ENCODE measurements around the gene TIGD7. TPM values are rescaled to one million over a fixed set of nuclear protein-coding genes. Genes with fewer than 3 reads are reported as not detected.

The TIGD7 gene
- total RNA-seq, 2 experiments from 2014 or later = 3.6 to 5.1 TPM

- peak overlapping the region; percentile 74 for H3K4me3 Mint-ChIP-seq
- H3K27me3 Mint-ChIP-seq = no peaks in the 10 kb centered on the region
- ChIA-PET POLR2A (no interaction called here), CTCF (interaction anchor here (0.5 to 1.0 kb wide), 2 partner anchors 22 to 139 kb away, joined by 3 read pairs; partner anchors contain the start of genes NAA60 and ZNF597)
- peak overlapping the region; percentile 91 for H3K27ac Mint-ChIP-seq
- DNase-seq = no peak
- H3K4me1 Mint-ChIP-seq = peaks cover 23% of the 10 kb centered on the region
- H3K9me3 Mint-ChIP-seq = peaks cover 48% of the 10 kb centered on the region
- peaks cover 75% of the 10 kb centered on the region for H3K36me3 Mint-ChIP-seq (ENCODE audit: low read depth)
Measured at GRCh38 chr16:3304370-3304769, 860 bp downstream of the TIGD7 start.

- POLR2A ChIA-PET = no interaction called here
- CTCF ChIA-PET = interaction anchor here (1.3 kb wide), 1 partner anchor 70 kb away, joined by 3 read pairs; no protein-coding TSS in a partner anchor
- Mint-ChIP-seq H3K36me3 (ENCODE audit: low read depth) (peaks cover 71% of the 10 kb centered on the region), H3K9me3 (peaks cover 71% of the 10 kb centered on the region), H3K4me1 (no peaks in the 10 kb centered on the region), H3K4me3 (no peak overlapping the region), H3K27me3 (no peaks in the 10 kb centered on the region), H3K27ac (peak overlapping the region; percentile 57)
- DNase-seq = no peak
Measured at GRCh38 chr16:3295783-3296182, 9.4 kb downstream of the TIGD7 start.

- no peaks in the 10 kb centered on the region for H3K27me3 Mint-ChIP-seq
- no peak for DNase-seq
- peaks cover 71% of the 10 kb centered on the region for H3K36me3 Mint-ChIP-seq (ENCODE audit: low read depth)
- POLR2A ChIA-PET = no interaction called here
- H3K4me3 Mint-ChIP-seq = no peak overlapping the region
- CTCF ChIA-PET = no interaction called here
- H3K4me1 Mint-ChIP-seq = no peaks in the 10 kb centered on the region
- H3K27ac Mint-ChIP-seq = no peak overlapping the region
- H3K9me3 Mint-ChIP-seq = peaks cover 70% of the 10 kb centered on the region
Measured at GRCh38 chr16:3295209-3295608, 10.0 kb downstream of the TIGD7 start.

- Mint-ChIP-seq H3K27me3 (no peaks in the 10 kb centered on the region), H3K4me1 (no peaks in the 10 kb centered on the region), H3K9me3 (peaks cover 69% of the 10 kb centered on the region), H3K27ac (no peak overlapping the region), H3K36me3 (ENCODE audit: low read depth) (peaks cover 79% of the 10 kb centered on the region), H3K4me3 (no peak overlapping the region)
- ChIA-PET CTCF (no interaction called here), POLR2A (no interaction called here)
- DNase-seq = no peak
Measured at GRCh38 chr16:3292604-3293003, 12.6 kb downstream of the TIGD7 start.

DNA sequence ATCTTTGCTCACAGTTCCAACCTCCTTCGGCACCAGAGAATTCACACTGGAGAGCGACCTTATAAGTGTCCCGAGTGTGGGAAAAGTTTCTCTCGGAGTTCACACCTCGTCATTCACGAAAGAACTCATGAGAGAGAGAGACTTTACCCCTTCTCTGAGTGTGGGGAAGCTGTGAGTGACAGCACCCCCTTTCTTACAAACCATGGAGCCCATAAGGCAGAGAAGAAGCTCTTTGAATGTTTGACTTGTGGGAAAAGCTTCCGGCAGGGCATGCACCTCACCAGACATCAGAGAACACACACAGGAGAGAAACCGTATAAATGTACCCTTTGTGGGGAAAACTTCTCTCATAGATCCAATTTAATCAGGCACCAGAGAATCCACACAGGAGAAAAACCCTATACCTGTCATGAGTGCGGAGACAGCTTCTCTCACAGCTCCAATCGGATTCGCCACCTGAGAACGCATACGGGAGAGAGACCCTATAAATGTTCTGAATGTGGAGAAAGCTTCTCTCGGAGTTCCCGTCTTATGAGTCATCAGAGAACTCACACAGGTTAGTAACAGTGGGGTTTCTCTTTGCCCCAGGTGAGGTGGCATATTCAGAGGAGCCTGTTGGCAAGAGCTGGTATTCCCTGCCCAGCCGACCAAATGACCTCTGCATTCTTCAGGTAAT lies 15.1 kb downstream of the TIGD7 start:
- peaks cover 8% of the 10 kb centered on the region for H3K4me1 Mint-ChIP-seq
- peaks cover 91% of the 10 kb centered on the region for H3K36me3 Mint-ChIP-seq (ENCODE audit: low read depth)
- DNase-seq = no peak
- no peaks in the 10 kb centered on the region for H3K27me3 Mint-ChIP-seq
- H3K9me3 Mint-ChIP-seq = peaks cover 73% of the 10 kb centered on the region
- no peak overlapping the region for H3K4me3 Mint-ChIP-seq
- POLR2A ChIA-PET = no interaction called here
- CTCF ChIA-PET = interaction anchor here (0.5 to 1.4 kb wide), 3 partner anchors 27 to 107 kb away, joined by 3 read pairs; no protein-coding TSS in a partner anchor
- H3K27ac Mint-ChIP-seq = no peak overlapping the region

DNA sequence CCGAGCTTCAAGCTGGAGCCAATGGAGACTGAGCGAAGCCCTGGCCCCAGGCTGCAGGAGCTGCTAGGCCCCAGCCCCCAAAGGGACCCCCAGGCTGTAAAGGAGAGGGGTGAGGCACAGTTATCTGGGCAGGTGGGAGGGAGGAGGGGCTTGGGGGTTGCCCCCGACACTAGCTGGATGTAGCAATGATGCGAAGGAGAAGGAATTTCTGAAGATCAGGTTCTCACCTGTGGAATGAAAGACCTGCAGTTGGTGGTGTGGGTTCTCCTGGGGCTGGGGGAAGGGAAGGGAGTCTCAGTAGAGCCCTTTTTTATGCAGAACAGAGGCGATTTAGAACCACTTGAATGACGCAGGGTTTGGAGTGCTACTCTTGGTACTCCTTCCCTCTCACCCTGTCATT lies 20.1 kb downstream of the TIGD7 start:
- H3K4me1 Mint-ChIP-seq = peaks cover 30% of the 10 kb centered on the region
- peaks cover under 1% of the 10 kb centered on the region for H3K27me3 Mint-ChIP-seq
- peaks cover 64% of the 10 kb centered on the region for H3K36me3 Mint-ChIP-seq (ENCODE audit: low read depth)
- peak overlapping the region; percentile 90 for H3K4me3 Mint-ChIP-seq
- H3K27ac Mint-ChIP-seq = peak overlapping the region; percentile 25
- DNase-seq = no peak
- peaks cover 41% of the 10 kb centered on the region for H3K9me3 Mint-ChIP-seq
- POLR2A ChIA-PET = no interaction called here
- CTCF ChIA-PET = interaction anchor here (1.1 kb wide), 1 partner anchor 116 kb away, joined by 3 read pairs; the partner anchor contains the start of genes ZNF174 and ZSCAN32

- H3K9me3 Mint-ChIP-seq = peaks cover 31% of the 10 kb centered on the region
- peak overlapping the region; percentile 96 for H3K27ac Mint-ChIP-seq
- peaks cover 50% of the 10 kb centered on the region for H3K36me3 Mint-ChIP-seq (ENCODE audit: low read depth)
- H3K27me3 Mint-ChIP-seq = peaks cover 2% of the 10 kb centered on the region
- POLR2A ChIA-PET = interaction anchor here (0.6 to 1.1 kb wide), 2 partner anchors 115 to 160 kb away, joined by 3 read pairs; partner anchors contain the start of gene NAA60
- CTCF ChIA-PET = interaction anchor here (0.6 to 1.3 kb wide), 6 partner anchors 17 to 159 kb away, joined by 3 to 5 read pairs (median 3); partner anchors contain the start of genes NAA60, OR1F1 and ZNF597
- H3K4me3 Mint-ChIP-seq = peak overlapping the region; percentile 90
- no peak for DNase-seq
- H3K4me1 Mint-ChIP-seq = peaks cover 30% of the 10 kb centered on the region
Measured at GRCh38 chr16:3283543-3284447, 21.4 kb downstream of the TIGD7 start.

DNA sequence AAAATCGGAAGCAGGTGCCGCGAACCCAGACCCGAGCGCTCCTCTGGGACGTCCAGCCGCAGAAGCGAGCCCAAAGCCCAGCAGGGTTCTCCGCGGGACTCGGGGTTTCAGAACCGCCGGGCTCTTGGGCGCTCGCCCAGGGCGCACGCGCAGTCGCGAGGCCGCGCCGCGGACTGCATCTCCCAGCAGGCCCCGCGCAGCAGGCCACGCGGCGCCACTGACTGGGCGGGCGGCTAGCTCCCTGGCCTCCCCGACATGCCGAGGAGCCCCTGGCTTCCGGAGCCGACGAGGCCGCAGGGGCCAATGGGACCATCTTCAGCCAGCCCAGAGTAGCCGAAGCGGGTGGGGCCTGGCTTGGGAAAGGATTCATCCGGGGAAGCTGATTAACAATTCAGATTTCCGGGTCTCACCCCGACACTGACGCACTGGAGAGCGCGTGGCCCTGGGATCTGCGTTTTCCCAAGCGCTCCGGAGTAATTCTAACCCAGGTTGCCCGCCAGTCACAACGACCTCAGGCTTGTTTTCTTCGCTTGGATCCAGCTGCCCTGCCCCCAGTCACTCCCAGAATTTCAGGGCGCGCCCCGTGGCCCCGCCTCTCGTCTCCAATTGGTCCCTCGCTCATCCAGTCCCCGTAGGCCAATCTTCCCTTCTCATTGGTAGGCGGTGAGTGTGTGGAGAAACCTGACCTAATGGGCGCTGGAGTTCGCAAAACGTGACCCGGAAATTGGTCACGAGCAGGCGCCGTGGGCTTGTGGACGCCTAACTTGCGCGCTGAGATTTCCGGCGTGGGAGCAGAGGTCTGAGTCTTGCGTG lies 22.3 kb downstream of the TIGD7 start, which contains the start of gene ZNF263:
Gene ZNF263, plus strand, starts transcription at position 762 of the 813 bp plus-strand sequence. CDS start 328 bp downstream, outside the sequence.
- H3K4me3 Mint-ChIP-seq = peak within 1 kb of the TSS; percentile 90
- peak within 1 kb of the TSS; percentile 96 for H3K27ac Mint-ChIP-seq
- H3K27me3 Mint-ChIP-seq = peaks cover 4% of the 10 kb centered on the region
- peaks cover 30% of the 10 kb centered on the region for H3K4me1 Mint-ChIP-seq
- H3K36me3 Mint-ChIP-seq (ENCODE audit: low read depth) = peaks cover 42% of the 10 kb centered on the region
- POLR2A ChIA-PET = interaction anchor here (0.6 to 1.1 kb wide), 4 partner anchors 19 to 294 kb away, joined by 3 to 8 read pairs (median 4); partner anchors contain the start of gene NAA60
- CTCF ChIA-PET = interaction anchor here (0.6 to 1.2 kb wide), 7 partner anchors 16 to 339 kb away, joined by 3 to 7 read pairs (median 3); partner anchors contain the start of gene OR1F1
- peak; percentile 96 for DNase-seq
- H3K9me3 Mint-ChIP-seq = peaks cover 30% of the 10 kb centered on the region

- ChIA-PET CTCF (interaction anchor here (0.6 to 1.2 kb wide), 7 partner anchors 15 to 340 kb away, joined by 3 to 7 read pairs (median 3); partner anchors contain the start of gene OR1F1), POLR2A (interaction anchor here (0.6 to 1.0 kb wide), 2 partner anchors 18 to 294 kb away, joined by 4 to 8 read pairs; no protein-coding TSS in a partner anchor)
- peaks cover 27% of the 10 kb centered on the region for H3K9me3 Mint-ChIP-seq
- H3K36me3 Mint-ChIP-seq (ENCODE audit: low read depth) = peaks cover 36% of the 10 kb centered on the region
- H3K27me3 Mint-ChIP-seq = peaks cover 10% of the 10 kb centered on the region
- H3K4me1 Mint-ChIP-seq = peaks cover 30% of the 10 kb centered on the region
- no peak for DNase-seq
- peak overlapping the region; percentile 96 for H3K27ac Mint-ChIP-seq
- H3K4me3 Mint-ChIP-seq = peak overlapping the region; percentile 90
Measured at GRCh38 chr16:3282103-3282729, 23.0 kb downstream of the TIGD7 start.

GRCh38 chr16:3281222-3281820 lies 23.9 kb downstream of the TIGD7 start:
- POLR2A ChIA-PET = no interaction called here
- H3K4me3 Mint-ChIP-seq = peak overlapping the region; percentile 90
- H3K27ac Mint-ChIP-seq = no peak overlapping the region
- H3K4me1 Mint-ChIP-seq = peaks cover 30% of the 10 kb centered on the region
- H3K36me3 Mint-ChIP-seq (ENCODE audit: low read depth) = peaks cover 28% of the 10 kb centered on the region
- peaks cover 22% of the 10 kb centered on the region for H3K9me3 Mint-ChIP-seq
- DNase-seq = no peak
- peaks cover 15% of the 10 kb centered on the region for H3K27me3 Mint-ChIP-seq
- CTCF ChIA-PET = interaction anchor here (1.2 kb wide), 1 partner anchor 14 kb away, joined by 4 read pairs; no protein-coding TSS in a partner anchor

DNA sequence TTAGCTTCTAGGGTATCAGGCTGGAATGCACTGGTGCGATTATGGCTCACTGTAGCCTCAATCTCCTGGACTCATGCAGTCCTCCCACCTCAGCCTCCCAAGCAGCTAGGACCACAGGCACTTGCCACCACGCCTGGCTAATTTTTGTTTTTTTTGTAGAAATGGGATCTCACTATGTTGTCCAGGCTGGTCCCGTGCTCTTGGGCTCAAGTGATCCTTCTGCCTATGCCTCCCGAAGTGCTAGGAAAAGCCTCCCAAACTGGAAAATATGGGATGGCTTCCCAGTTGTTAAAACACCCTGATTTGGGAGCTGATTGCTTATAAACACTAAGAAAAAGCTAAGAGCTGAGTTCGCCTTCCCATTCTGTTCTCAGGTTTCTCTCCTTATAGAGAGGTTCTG lies 28.6 kb downstream of the TIGD7 start:
- Mint-ChIP-seq H3K27me3 (peaks cover 15% of the 10 kb centered on the region), H3K4me1 (peaks cover 3% of the 10 kb centered on the region), H3K27ac (no peak overlapping the region), H3K4me3 (no peak overlapping the region), H3K9me3 (peaks cover 22% of the 10 kb centered on the region), H3K36me3 (ENCODE audit: low read depth) (peaks cover 7% of the 10 kb centered on the region)
- no peak for DNase-seq
- CTCF ChIA-PET = interaction anchor here (1.0 to 1.2 kb wide), 2 partner anchors 10 to 76 kb away, joined by 3 to 8 read pairs; no protein-coding TSS in a partner anchor
- POLR2A ChIA-PET = no interaction called here
